Suprapubic skin (tissue), 4 donors: Measurements from ENCODE around the gene B3GNT5.

Experiments
- CTCF ChIP-seq, 2 donors: fragments of 200-600 bp in 1 of 2; fragments of 450-650 bp in 1 of 2; sonication (generic) in 1 of 2; IDR thresholded peaks; one replicate each; pipeline ENCODE4 v1.5.1; 2016 to 2019; ENCODE audit warnings: antibody characterized with exemption in 2 of 2, mild to moderate bottlenecking in 1 of 2, moderate library complexity in 1 of 2
- EP300 ChIP-seq: sonication (generic); formaldehyde crosslinking; IDR thresholded peaks from one replicate; pipeline ENCODE4 v1.6.1; 2017; ENCODE audit warnings: antibody characterized with exemption
- POLR2AphosphoS5 ChIP-seq, 3 donors: sonication (generic); formaldehyde crosslinking; IDR thresholded peaks; one replicate each; pipeline ENCODE4 v1.6.1; 2017; ENCODE audit warnings: antibody characterized with exemption in 3 of 3

GRCh38 chr3:183215591-183216202 lies 37.4 kb upstream of the B3GNT5 start:
- no peak for TF ChIP-seq POLR2AphosphoS5 (IDR thresholded peaks at IDR 0.05)
- TF ChIP-seq EP300: no peak
- TF ChIP-seq CTCF (IDR thresholded peaks at IDR 0.05): no peak
